HL-60 (cell line): ENCODE results near the gene GNGT2.

Experiments used
- DNase-seq, 2 experiments: peaks; one replicate each; pipeline ENCODE4 v3.0.0-alpha.2; 2010 to 2020; ENCODE audit warnings: low read depth in 1 of 2, low spot score in 1 of 2
- H3K27ac ChIP-seq: fragments of 250-450 bp; sonication (Bioruptor Pico); replicated peaks from 2 replicates; pipeline ENCODE4 v1.5.1; 2020; ENCODE audit warnings: mild to moderate bottlenecking, moderate library complexity
- H3K27me3 ChIP-seq: fragments of 250-450 bp; sonication (Bioruptor Pico); 2 replicates; pipeline ENCODE4 v1.5.1; 2021; ENCODE audit warnings: mild to moderate bottlenecking, moderate library complexity; ENCODE audit not compliant: insufficient read depth, poor library complexity, severe bottlenecking
- H3K4me3 ChIP-seq: replicated peaks from 2 replicates; pipeline ENCODE4 v1.5.1; 2011; ENCODE audit warnings: mild to moderate bottlenecking, control low read depth, low read length; ENCODE audit not compliant: insufficient read depth
- CTCF ChIP-seq: IDR thresholded peaks from one replicate; pipeline ENCODE4 v1.5.1; 2011; ENCODE audit warnings: low read length, control low read depth, inconsistent platforms; ENCODE audit not compliant: insufficient read depth
- GABPA ChIP-seq: IDR thresholded peaks from 2 replicates; pipeline ENCODE4 v1.6.1; 2012; ENCODE audit warnings: low read depth
- POLR2AphosphoS5 ChIP-seq: IDR thresholded peaks from 2 replicates; pipeline ENCODE4 v1.6.1; 2012; ENCODE audit warnings: low read depth
- REST ChIP-seq: IDR thresholded peaks from 2 replicates; pipeline ENCODE4 v1.6.1; 2012; ENCODE audit warnings: low read depth; ENCODE audit not compliant: insufficient replicate concordance
- SPI1 ChIP-seq: IDR thresholded peaks from 2 replicates; pipeline ENCODE4 v1.6.1; 2012; ENCODE audit warnings: low read depth, mild to moderate bottlenecking, borderline replicate concordance

Gene GNGT2

GRCh38 chr17:49223517-49224197, 13.3 kb upstream of the GNGT2 start:
- H3K27ac ChIP-seq, result no peak overlapping the region
- TF ChIP-seq GABPA (no peak), CTCF (peak; percentile 48)
- DNase-seq, result peak in 1 of 2 experiments; percentile 44
- H3K27me3 ChIP-seq, result peaks cover 22% of the 10 kb centered on the region
- H3K4me3 ChIP-seq, result no peak overlapping the region

- DNase-seq, result no peak
- no peak overlapping the region for H3K4me3 ChIP-seq
- H3K27me3 ChIP-seq, result peaks cover 22% of the 10 kb centered on the region
- H3K27ac ChIP-seq, result no peak overlapping the region
- TF ChIP-seq SPI1 (no peak), GABPA (no peak), REST (no peak), POLR2AphosphoS5 (no peak), CTCF (no peak)
Observed at GRCh38 chr17:49223168-49223516, 12.8 kb upstream of the GNGT2 start.

- Histone ChIP-seq H3K27ac (peak overlapping the region; percentile 85), H3K27me3 (peaks cover 15% of the 10 kb centered on the region), H3K4me3 (no peak overlapping the region)
- TF ChIP-seq SPI1 (no peak), GABPA (no peak), REST (no peak), CTCF (no peak)
- no peak for DNase-seq
Observed at GRCh38 chr17:49219987-49220386, 9.6 kb upstream of the GNGT2 start.
